Measurements from ENCODE around the gene ENDOV. TPM values are rescaled to one million over a fixed set of nuclear protein-coding genes. Genes with fewer than 3 reads are reported as not detected.

ENDOV gene
- total RNA-seq, 4 donors from 2014 or later, result 2.0 to 17.5 (median 9.9) TPM

- no peak for TF ChIP-seq CTCF (IDR thresholded peaks at IDR 0.05; ENCODE audit: low read depth)
Observed at GRCh38 chr17:80480248-80480647, 65.3 kb downstream of the ENDOV start.

GRCh38 chr17:80481284-80482057 is 66.5 kb downstream of the ENDOV start:
- TF ChIP-seq CTCF (IDR thresholded peaks at IDR 0.05; ENCODE audit: low read depth), result no peak

- no peak for TF ChIP-seq CTCF (IDR thresholded peaks at IDR 0.05; ENCODE audit: low read depth)
Observed at GRCh38 chr17:80482058-80482318, 67.0 kb downstream of the ENDOV start.

GRCh38 chr17:80482555-80483308 is 67.8 kb downstream of the ENDOV start:
- no peak for TF ChIP-seq CTCF (IDR thresholded peaks at IDR 0.05; ENCODE audit: low read depth)

DNA sequence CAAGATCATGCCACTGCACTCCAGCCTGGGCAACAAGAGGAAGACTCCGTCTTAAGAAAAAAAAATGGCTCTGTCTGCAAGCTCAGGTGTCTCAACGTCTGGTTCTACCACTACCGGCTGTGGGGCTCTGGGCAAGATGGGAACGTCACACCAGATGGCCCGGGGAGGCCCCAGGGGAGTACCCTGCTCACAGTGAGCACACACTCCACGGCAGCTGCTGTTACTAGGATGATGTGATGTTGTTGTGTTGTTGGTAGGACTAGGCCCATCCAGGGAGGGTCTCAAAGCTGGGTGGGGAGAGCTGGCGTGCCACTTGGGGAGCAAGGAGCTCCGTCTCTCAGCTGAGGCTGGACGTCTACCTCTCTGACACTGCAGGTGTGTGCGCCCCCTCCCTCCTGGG is 70.9 kb downstream of the ENDOV start:
- TF ChIP-seq CTCF (IDR thresholded peaks at IDR 0.05; ENCODE audit: low read depth), result no peak

DNA sequence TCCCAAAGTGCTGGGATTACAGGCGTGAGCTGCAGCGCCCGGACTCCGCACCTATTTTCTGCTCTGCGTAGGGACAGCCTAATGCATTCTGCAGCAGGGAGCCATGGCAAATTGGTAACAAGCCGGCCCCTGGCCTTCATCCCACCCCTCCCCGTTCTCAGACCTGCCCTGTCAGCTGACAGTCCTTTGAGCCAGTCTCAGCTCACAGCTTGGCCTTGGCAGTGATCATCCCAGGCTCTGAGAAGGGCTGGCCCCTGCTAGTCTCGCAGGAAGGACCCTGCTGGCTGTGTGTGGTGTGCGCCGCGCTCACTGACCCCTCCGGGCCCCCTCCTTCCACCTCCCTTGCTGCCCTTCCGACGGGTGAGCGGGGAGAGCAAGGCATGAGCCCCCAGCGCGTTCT is 71.7 kb downstream of the ENDOV start:
- TF ChIP-seq CTCF (IDR thresholded peaks at IDR 0.05; ENCODE audit: low read depth), result no peak

- no peak for TF ChIP-seq CTCF (IDR thresholded peaks at IDR 0.05; ENCODE audit: low read depth)
Observed at GRCh38 chr17:80487511-80487910, 72.5 kb downstream of the ENDOV start.

Small RNA genes within 50 kb of the gene (small RNA-seq; reads per million reads assigned to genes)
- not detected for gene MIR4730

Other genes starting within 250 kb of the ENDOV start
- 1 to 10 TPM in 1 of 4 donors, under 1 TPM in 1, not detected in 2; 0.34 to 1.3 TPM for gene CARD14, start 245.1 kb upstream of the ENDOV start, total RNA-seq
- 10 to 100 TPM; 15.7 to 34.7 (median 24.7) TPM for gene SGSH, start 194.8 kb upstream of the ENDOV start, total RNA-seq
- 10 to 100 TPM in 3 of 4 donors, 1 to 10 TPM in 1; 4.7 to 31.4 (median 13.0) TPM for gene SLC26A11, start 194.7 kb upstream of the ENDOV start, total RNA-seq
- gene RNF213, start 154.3 kb upstream of the ENDOV start, total RNA-seq, result 100 to 1,000 TPM; 114 to 167 (median 144) TPM
- not detected for gene NPTX1, start 61.4 kb downstream of the ENDOV start, total RNA-seq
- 10 to 100 TPM; 18.7 to 35.4 (median 21.0) TPM for gene RPTOR, start 129.7 kb downstream of the ENDOV start, total RNA-seq